ENCODE measurements around the gene C1orf21.

DNA sequence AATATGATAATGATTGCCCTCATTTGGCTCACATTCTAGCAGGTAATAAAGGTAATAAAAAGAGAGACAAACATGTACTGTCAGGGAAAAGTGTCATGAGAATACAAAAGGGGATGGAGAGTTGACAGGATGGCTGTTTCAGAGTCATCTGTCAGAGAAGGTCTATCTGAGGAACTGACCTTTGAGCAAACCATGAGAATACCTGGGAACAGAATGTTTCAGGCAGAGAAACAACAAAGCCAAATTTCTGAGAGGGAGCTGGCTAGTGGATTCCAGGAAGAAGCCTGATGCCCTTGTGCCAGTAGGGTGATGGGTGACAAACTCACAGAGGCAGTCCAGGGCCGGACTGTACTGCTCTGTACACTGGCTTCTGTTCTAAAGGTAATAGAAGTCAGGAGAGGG, 107.2 kb downstream of the C1orf21 start:
- no peak for TF ChIP-seq EZH2phosphoT487 (IDR thresholded peaks at IDR 0.05; ENCODE audit: borderline replicate concordance, low read length)
- TF ChIP-seq, protein P1, sequence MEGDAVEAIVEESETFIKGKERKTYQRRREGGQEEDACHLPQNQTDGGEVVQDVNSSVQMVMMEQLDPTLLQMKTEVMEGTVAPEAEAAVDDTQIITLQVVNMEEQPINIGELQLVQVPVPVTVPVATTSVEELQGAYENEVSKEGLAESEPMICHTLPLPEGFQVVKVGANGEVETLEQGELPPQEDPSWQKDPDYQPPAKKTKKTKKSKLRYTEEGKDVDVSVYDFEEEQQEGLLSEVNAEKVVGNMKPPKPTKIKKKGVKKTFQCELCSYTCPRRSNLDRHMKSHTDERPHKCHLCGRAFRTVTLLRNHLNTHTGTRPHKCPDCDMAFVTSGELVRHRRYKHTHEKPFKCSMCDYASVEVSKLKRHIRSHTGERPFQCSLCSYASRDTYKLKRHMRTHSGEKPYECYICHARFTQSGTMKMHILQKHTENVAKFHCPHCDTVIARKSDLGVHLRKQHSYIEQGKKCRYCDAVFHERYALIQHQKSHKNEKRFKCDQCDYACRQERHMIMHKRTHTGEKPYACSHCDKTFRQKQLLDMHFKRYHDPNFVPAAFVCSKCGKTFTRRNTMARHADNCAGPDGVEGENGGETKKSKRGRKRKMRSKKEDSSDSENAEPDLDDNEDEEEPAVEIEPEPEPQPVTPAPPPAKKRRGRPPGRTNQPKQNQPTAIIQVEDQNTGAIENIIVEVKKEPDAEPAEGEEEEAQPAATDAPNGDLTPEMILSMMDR (IDR thresholded peaks at IDR 0.05; ENCODE audit: low read depth, low read length, poor library complexity, severe bottlenecking), result no peak

Measured in DOHH2 (cell line).